Liver (tissue), 9 donors: ENCODE measurements around the gene CFAP65. TPM values are rescaled to one million over a fixed set of nuclear protein-coding genes. Genes with fewer than 3 reads are reported as not detected.

Experiments
- DNase-seq: peaks from one replicate; pipeline ENCODE4 v3.0.0-alpha.2; 2017; ENCODE audit warnings: low spot score
- H3K27ac ChIP-seq, 2 donors: one replicate each; pipeline ENCODE4 v1.7.0; 2013; ENCODE audit warnings: inconsistent platforms in 2 of 2, low read length in 2 of 2, control low read depth in 1 of 2, low read depth in 1 of 2, mild to moderate bottlenecking in 1 of 2
- H3K27me3 ChIP-seq, 4 donors: one replicate each; pipeline versions ENCODE4 v1.6.1 to v1.7.0; 2013; ENCODE audit warnings: low read length in 3 of 4, inconsistent platforms in 1 of 4, mild to moderate bottlenecking in 1 of 4, moderate library complexity in 1 of 4; ENCODE audit not compliant: control insufficient read depth in 4 of 4, insufficient read depth in 4 of 4
- H3K36me3 ChIP-seq, 4 donors: one replicate each; pipeline versions ENCODE4 v1.6.1 to v1.7.0; 2013; ENCODE audit warnings: low read length in 3 of 4, mild to moderate bottlenecking in 3 of 4, low read depth in 1 of 4, moderate library complexity in 1 of 4; ENCODE audit not compliant: control insufficient read depth in 4 of 4, insufficient read depth in 3 of 4
- H3K4me1 ChIP-seq, 4 donors: one replicate each; pipeline versions ENCODE4 v1.6.1 to v1.7.0; 2013; ENCODE audit warnings: low read length in 3 of 4, mild to moderate bottlenecking in 3 of 4, moderate library complexity in 1 of 4; ENCODE audit not compliant: control insufficient read depth in 4 of 4, insufficient read depth in 4 of 4
- H3K4me3 ChIP-seq, 3 donors: one replicate each; pipeline versions ENCODE4 v1.6.1 to v1.7.0; 2013; ENCODE audit warnings: low read length in 3 of 3, control low read depth in 1 of 3, low read depth in 1 of 3, mild to moderate bottlenecking in 1 of 3
- H3K9ac ChIP-seq, 2 donors: one replicate each; pipeline ENCODE4 v1.7.0; 2013; ENCODE audit warnings: low read length in 2 of 2, mild to moderate bottlenecking in 2 of 2, moderate library complexity in 2 of 2, control low read depth in 1 of 2, low read depth in 1 of 2
- H3K9me3 ChIP-seq, 4 donors: one replicate each; pipeline versions ENCODE4 v1.6.1 to v1.7.0; 2013; ENCODE audit warnings: low read length in 3 of 4; ENCODE audit not compliant: control insufficient read depth in 4 of 4
- ATF3 ChIP-seq: IDR thresholded peaks from 2 replicates; pipeline ENCODE4 v1.6.1; 2016; ENCODE audit warnings: antibody characterized with exemption
- CTCF ChIP-seq: fragments of 150-350 bp; IDR thresholded peaks from 2 replicates; pipeline ENCODE4 v1.5.1; 2017; ENCODE audit warnings: improper control_type of control experiment, low read depth, low read length; ENCODE audit not compliant: missing input control
- FOXA1 ChIP-seq: IDR thresholded peaks from 2 replicates; pipeline ENCODE4 v1.6.1; 2016; ENCODE audit warnings: antibody characterized with exemption
- GABPA ChIP-seq, 2 donors: IDR thresholded peaks in 1 of 2; conservative IDR thresholded peaks in 1 of 2; 2 replicates each; pipeline ENCODE4 v1.6.1; 2016; ENCODE audit warnings: antibody characterized with exemption in 2 of 2, mild to moderate bottlenecking in 1 of 2, moderate library complexity in 1 of 2
- HNF4A ChIP-seq, 2 donors: conservative IDR thresholded peaks; 2 replicates each; pipeline ENCODE4 v1.6.1; 2016; ENCODE audit warnings: antibody characterized with exemption in 2 of 2, mild to moderate bottlenecking in 2 of 2
- HNF4G ChIP-seq: IDR thresholded peaks from 2 replicates; pipeline ENCODE4 v1.6.1; 2016; ENCODE audit warnings: antibody characterized with exemption
- JUND ChIP-seq, 2 donors: IDR thresholded peaks; 2 replicates each; pipeline ENCODE4 v1.6.1; 2016; ENCODE audit warnings: antibody characterized with exemption in 2 of 2
- MAX ChIP-seq: IDR thresholded peaks from 2 replicates; pipeline ENCODE4 v1.6.1; 2016; ENCODE audit warnings: antibody characterized with exemption
- NR2F2 ChIP-seq: IDR thresholded peaks from 2 replicates; pipeline ENCODE4 v1.6.1; 2016; ENCODE audit warnings: antibody characterized with exemption
- REST ChIP-seq: IDR thresholded peaks from 2 replicates; pipeline ENCODE4 v1.6.1; 2016; ENCODE audit warnings: antibody characterized with exemption, mild to moderate bottlenecking
- RXRA ChIP-seq, 2 donors: IDR thresholded peaks; 2 replicates each; pipeline ENCODE4 v1.6.1; 2017 to 2018; ENCODE audit warnings: antibody characterized with exemption in 2 of 2, mild to moderate bottlenecking in 1 of 2
- TAF1 ChIP-seq: conservative IDR thresholded peaks from 2 replicates; pipeline ENCODE4 v1.6.1; 2016; ENCODE audit warnings: antibody characterized with exemption, mild to moderate bottlenecking
- YY1 ChIP-seq: IDR thresholded peaks from 2 replicates; pipeline ENCODE4 v1.6.1; 2016; ENCODE audit warnings: antibody characterized with exemption, mild to moderate bottlenecking
- ZBTB33 ChIP-seq: IDR thresholded peaks from 2 replicates; pipeline ENCODE4 v1.6.1; 2016; ENCODE audit warnings: antibody characterized with exemption
- WGBS: extraction: QIAGEN DNeasy Blood & Tissue Kit; methylation state at CpG from one replicate; pipeline ENCODE4 v1.1.7; 2013; 5-methylcytosine and 5-hydroxymethylcytosine counted together
- polyA plus RNA-seq, 2 donors: library from polyadenylated mRNA; stranded (reverse) in 1 of 2; unstranded in 1 of 2; fragments of 200-250 nt in 1 of 2; fragments of >200 nt in 1 of 2; fragmentation: Nextera tagmentation in 1 of 2; extraction: Ambion mirVana in 1 of 2; gene quantifications; one replicate each; pipeline versions ENCODE4 v1.2.1 to v1.2.3, GENCODE V29; 2013 to 2015
- total RNA-seq, 2 donors: library from RNA; depleted of rRNA; stranded (reverse); fragments of >200 nt; gene quantifications; one replicate each; pipeline ENCODE4 v1.2.3, GENCODE V29; 2014
- donor health status: healthy.
- donor health status: healthy.
- donor health status: healthy.
- donor health status: healthy.
- donor health status: healthy.

The CFAP65 gene
- total and polyA plus RNA-seq, 4 donors: not detected

- no peak overlapping the region for H3K9ac ChIP-seq
- 84% methylated on average over 7 of the region's 7 CpGs for WGBS
- no peak for TF ChIP-seq TAF1
- no peak for TF ChIP-seq JUND (IDR thresholded peaks at IDR 0.05)
- no peak for TF ChIP-seq REST
- no peak for TF ChIP-seq HNF4G
- TF ChIP-seq MAX: no peak
- TF ChIP-seq HNF4A (conservative IDR thresholded peaks at IDR 0.05): no peak
- no peak for TF ChIP-seq CTCF
- TF ChIP-seq ATF3: no peak
- no peak for TF ChIP-seq NR2F2
- no peak for TF ChIP-seq YY1
- no peak for TF ChIP-seq ZBTB33
- TF ChIP-seq GABPA (IDR thresholded peaks at IDR 0.05 in 1 of 2, conservative IDR thresholded peaks at IDR 0.05 in 1 of 2): no peak
- no peak for TF ChIP-seq FOXA1
- H3K27ac ChIP-seq: no peak overlapping the region
- no peaks in the 10 kb centered on the region for H3K36me3 ChIP-seq
- no peak overlapping the region for H3K4me3 ChIP-seq
- no peak for DNase-seq
- no peaks in the 10 kb centered on the region for H3K9me3 ChIP-seq
- no peaks in the 10 kb centered on the region for H3K4me1 ChIP-seq
- no peaks in the 10 kb centered on the region for H3K27me3 ChIP-seq
Measured at GRCh38 chr2:219018286-219018685, 23.0 kb downstream of the CFAP65 start.

- DNase-seq: no peak
- H3K36me3 ChIP-seq: no peaks in the 10 kb centered on the region
- 82% methylated on average over 14 of the region's 14 CpGs for WGBS
- no peaks in the 10 kb centered on the region for H3K4me1 ChIP-seq
- H3K27me3 ChIP-seq: no peaks in the 10 kb centered on the region
- no peaks in the 10 kb centered on the region for H3K9me3 ChIP-seq
- no peak overlapping the region for H3K9ac ChIP-seq
- H3K4me3 ChIP-seq: no peak overlapping the region
- H3K27ac ChIP-seq: no peak overlapping the region
- TF ChIP-seq FOXA1: no peak
- TF ChIP-seq REST: no peak
- TF ChIP-seq RXRA (IDR thresholded peaks at IDR 0.05): no peak
Measured at GRCh38 chr2:219017201-219017931, 23.9 kb downstream of the CFAP65 start.
